Testis (tissue), 3 donors: ENCODE results near the gene HOXD12. TPM values are rescaled to one million over a fixed set of nuclear protein-coding genes. Genes with fewer than 3 reads are reported as not detected.

Experiments used
- DNase-seq: peaks from one replicate; pipeline ENCODE4 v3.0.0-alpha.2; 2019
- H3K27ac ChIP-seq, 2 donors: fragments of 200-600 bp; sonication (generic); one replicate each; pipeline ENCODE4 v1.5.1; 2019
- H3K27me3 ChIP-seq: fragments of 200-600 bp; sonication (generic); one replicate; pipeline ENCODE4 v1.5.1; 2019
- H3K36me3 ChIP-seq: fragments of 200-600 bp; sonication (generic); one replicate; pipeline ENCODE4 v1.5.1; 2017; ENCODE audit warnings: low read depth; ENCODE audit errors: missing control alignments
- H3K4me1 ChIP-seq: fragments of 200-600 bp; sonication (generic); one replicate; pipeline ENCODE4 v1.5.1; 2019
- H3K4me3 ChIP-seq, 2 donors: fragments of 200-600 bp; sonication (generic); one replicate each; pipeline ENCODE4 v1.5.1; 2017 to 2019
- H3K9me3 ChIP-seq: fragments of 200-600 bp; sonication (generic); one replicate; pipeline ENCODE4 v1.5.1; 2017
- CTCF ChIP-seq, 3 experiments: fragments of 450-650 bp in 2 of 3; fragments of 200-600 bp in 1 of 3; sonication (generic) in 1 of 3; IDR thresholded peaks; one replicate each; pipeline ENCODE4 v1.5.1; 2016 to 2019; ENCODE audit warnings: antibody characterized with exemption in 3 of 3, mild to moderate bottlenecking in 2 of 3, moderate library complexity in 1 of 3
- POLR2A ChIP-seq: fragments of 450-650 bp; IDR thresholded peaks from one replicate; pipeline ENCODE4 v1.6.1; 2017; ENCODE audit warnings: antibody characterized with exemption, mild to moderate bottlenecking, moderate library complexity
- WGBS, 2 donors: methylation state at CpG; one replicate each; pipeline ENCODE4 v1.1.5; 2018; 5-methylcytosine and 5-hydroxymethylcytosine counted together
- intact Hi-C: fragments of 100-400 bp; cut with DNase I; formaldehyde crosslinking; loops from one replicate; pipeline ENCODE4 v1.15.1; 2023; ENCODE audit warnings: low total_unique reads
- polyA plus RNA-seq: library from polyadenylated mRNA; stranded (reverse); fragments of 350-450 nt; fragmentation: Illumina TruSeq; extraction: RNeasy Lipid Tissue Mini Kit (QIAGEN cat#74804); gene quantifications from one replicate; pipeline ENCODE4 v1.2.3, GENCODE V29; 2014; ENCODE audit warnings: low read depth, low replicate concordance; ENCODE audit not compliant: insufficient read depth
- total RNA-seq, 2 donors: library from RNA; depleted of rRNA; stranded (reverse); fragments of >200 nt; gene quantifications; one replicate each; pipeline ENCODE4 v1.2.3, GENCODE V29; 2016

The HOXD12 gene
- total and polyA plus RNA-seq, 3 donors from 2014 or later = not detected

GRCh38 chr2:176137252-176137580, 37.6 kb downstream of the HOXD12 start:
- no peaks in the 10 kb centered on the region for H3K36me3 ChIP-seq
- peaks cover 13% of the 10 kb centered on the region for H3K4me1 ChIP-seq
- DNase-seq = no peak
- H3K9me3 ChIP-seq = no peaks in the 10 kb centered on the region
- H3K27ac ChIP-seq = peak overlapping the region; percentile 97 to 99
- H3K4me3 ChIP-seq = peak overlapping the region; percentile 87 to 89
- intact Hi-C loops = no loop called here
- WGBS, 2 donors = 5 to 10% methylated on average over 2 of the region's 2 CpGs
- TF ChIP-seq CTCF (IDR thresholded peaks at IDR 0.05) (no peak), POLR2A (no peak)
- no peaks in the 10 kb centered on the region for H3K27me3 ChIP-seq

GRCh38 chr2:176137906-176138305, 38.3 kb downstream of the HOXD12 start:
- H3K4me3 ChIP-seq = peak overlapping the region; percentile 87 to 89
- DNase-seq = no peak
- WGBS, 2 donors = 16 to 18% methylated on average over 8 of the region's 8 CpGs
- H3K27me3 ChIP-seq = no peaks in the 10 kb centered on the region
- H3K27ac ChIP-seq = peak overlapping the region; percentile 79 to 99
- TF ChIP-seq POLR2A (no peak), CTCF (IDR thresholded peaks at IDR 0.05) (no peak)
- intact Hi-C loops = no loop called here
- H3K36me3 ChIP-seq = no peaks in the 10 kb centered on the region
- H3K9me3 ChIP-seq = no peaks in the 10 kb centered on the region
- H3K4me1 ChIP-seq = peaks cover 13% of the 10 kb centered on the region

GRCh38 chr2:176138526-176138922, 38.9 kb downstream of the HOXD12 start:
- Histone ChIP-seq H3K4me1 (peaks cover 13% of the 10 kb centered on the region), H3K4me3 (peak overlapping the region; percentile 87 to 89), H3K36me3 (no peaks in the 10 kb centered on the region), H3K9me3 (no peaks in the 10 kb centered on the region), H3K27me3 (no peaks in the 10 kb centered on the region), H3K27ac (peak overlapping the region; percentile 79 to 99)
- DNase-seq = no peak
- intact Hi-C loops = no loop called here
- 10 to 21% methylated on average over 14 of the region's 14 CpGs for WGBS, 2 donors
- TF ChIP-seq CTCF (IDR thresholded peaks at IDR 0.05) (no peak), POLR2A (no peak)

GRCh38 chr2:176138923-176139660, 39.5 kb downstream of the HOXD12 start:
- no peaks in the 10 kb centered on the region for H3K9me3 ChIP-seq
- no peaks in the 10 kb centered on the region for H3K27me3 ChIP-seq
- no peak for DNase-seq
- H3K27ac ChIP-seq = peak overlapping the region; percentile 79 to 99
- WGBS, 2 donors = 10% methylated on average over 28 of the region's 28 CpGs
- intact Hi-C loops = no loop called here
- peak overlapping the region; percentile 87 to 89 for H3K4me3 ChIP-seq
- TF ChIP-seq CTCF (IDR thresholded peaks at IDR 0.05) (no peak), POLR2A (no peak)
- no peaks in the 10 kb centered on the region for H3K36me3 ChIP-seq
- peaks cover 13% of the 10 kb centered on the region for H3K4me1 ChIP-seq
